Left kidney (tissue), 2 donors: ENCODE measurements around the gene SPTAN1. TPM values are rescaled to one million over a fixed set of nuclear protein-coding genes. Genes with fewer than 3 reads are reported as not detected.
A peak's percentile ranks its signal among the peaks of the same experiment; 100 is the strongest.
"Not testable (repeated sequence)": the region's sequence is repeated elsewhere in the genome, so short reads cannot be mapped to it uniquely, and the experiment has no call there.

Experiments
- DNase-seq: peaks from one replicate; pipeline ENCODE4 v3.0.0-alpha.2; 2013
- polyA plus RNA-seq: library from polyadenylated mRNA; unstranded; fragments of 120-200 nt; gene quantifications from one replicate; pipeline ENCODE4 v1.2.1, GENCODE V29; 2013; ENCODE audit not compliant: insufficient read length

The SPTAN1 gene
- polyA plus RNA-seq, 1 donor, result 407 TPM

DNA sequence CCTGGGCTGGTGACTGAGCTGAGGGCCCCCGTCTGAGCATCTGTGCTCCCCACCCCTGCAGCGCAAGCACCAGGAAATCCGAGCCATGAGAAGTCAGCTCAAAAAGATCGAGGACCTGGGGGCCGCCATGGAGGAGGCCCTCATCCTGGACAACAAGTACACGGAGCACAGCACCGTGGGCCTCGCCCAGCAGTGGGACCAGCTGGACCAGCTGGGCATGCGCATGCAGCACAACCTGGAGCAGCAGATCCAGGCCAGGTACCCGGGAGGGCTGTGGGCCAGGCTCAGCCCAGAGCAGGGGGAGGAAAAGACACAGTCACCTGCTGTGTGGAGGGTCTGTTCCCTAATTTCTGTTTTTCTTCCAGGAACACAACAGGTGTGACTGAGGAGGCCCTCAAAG is 79.7 kb downstream of the SPTAN1 start:
- DNase-seq, result no peak

DNA sequence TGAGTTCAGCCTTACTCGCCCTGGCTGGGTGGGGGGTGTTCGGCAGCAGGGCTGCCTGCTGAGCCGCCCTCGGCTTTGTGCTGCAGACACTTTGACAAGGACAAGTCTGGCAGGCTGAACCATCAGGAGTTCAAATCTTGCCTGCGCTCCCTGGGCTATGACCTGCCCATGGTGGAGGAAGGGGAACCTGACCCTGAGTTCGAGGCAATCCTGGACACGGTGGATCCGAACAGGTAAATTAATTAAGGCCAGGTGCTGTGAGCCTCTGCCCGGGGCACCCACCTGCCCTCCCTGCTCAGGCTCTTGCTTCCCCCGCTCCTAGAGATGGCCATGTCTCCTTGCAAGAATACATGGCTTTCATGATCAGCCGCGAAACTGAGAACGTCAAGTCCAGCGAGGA is 80.1 kb downstream of the SPTAN1 start:
- DNase-seq, result no peak

DNA sequence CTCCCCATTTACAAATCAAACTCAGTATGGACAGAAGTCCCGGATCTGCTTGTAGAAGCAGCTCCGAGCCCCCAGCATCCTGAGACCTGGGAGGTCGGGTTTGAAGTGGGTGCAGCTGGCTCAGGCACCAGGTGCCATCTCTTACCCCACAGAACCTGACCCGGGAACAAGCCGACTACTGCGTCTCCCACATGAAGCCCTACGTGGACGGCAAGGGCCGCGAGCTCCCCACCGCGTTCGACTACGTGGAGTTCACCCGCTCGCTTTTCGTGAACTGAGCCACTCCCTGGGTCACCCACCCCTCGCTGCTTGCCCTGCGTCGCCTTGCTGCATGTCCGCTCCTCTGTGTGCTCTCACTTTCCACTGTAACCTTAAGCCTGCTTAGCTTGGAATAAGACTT is 80.7 kb downstream of the SPTAN1 start:
- DNase-seq, result no peak

DNA sequence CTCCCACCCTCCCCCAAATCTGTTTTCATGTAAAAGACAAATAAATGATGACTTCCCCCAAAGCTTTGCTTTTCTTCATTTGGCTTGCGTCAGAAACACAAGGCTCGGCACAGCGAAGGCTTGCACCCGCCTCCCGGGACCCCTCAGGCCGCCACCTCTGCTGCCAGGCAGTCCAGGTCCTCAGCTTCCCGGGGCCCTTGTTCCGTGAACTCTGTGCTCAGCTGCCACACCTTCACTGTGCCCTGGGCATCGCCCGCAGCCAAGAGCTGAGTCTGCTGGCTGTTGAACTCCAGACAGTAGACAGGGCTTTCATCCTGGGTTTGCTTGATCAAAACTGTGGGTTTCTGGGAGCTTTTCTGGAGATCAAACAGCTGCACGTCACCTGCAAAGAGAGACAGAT is 81.2 kb downstream of the SPTAN1 start:
- no peak for DNase-seq

DNA sequence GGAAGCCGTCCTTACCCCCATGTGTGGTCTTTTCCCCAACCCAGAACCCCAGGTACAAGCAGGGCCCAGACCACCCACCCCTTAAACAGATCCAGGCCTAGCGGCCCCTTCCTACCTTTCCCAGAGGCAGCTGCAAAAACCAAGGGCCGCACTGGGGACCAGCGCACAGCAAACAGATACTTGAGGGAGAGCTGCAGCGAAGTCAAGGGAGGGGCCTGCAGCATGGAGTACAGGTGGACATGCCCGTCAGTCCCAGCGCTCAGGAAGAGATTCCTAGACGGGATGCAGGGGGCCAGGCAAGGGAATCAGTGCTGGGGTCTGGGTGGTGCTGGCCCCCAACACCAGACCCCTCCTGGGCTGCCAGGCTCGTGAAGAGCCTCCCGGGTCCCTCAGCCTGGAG is 81.7 kb downstream of the SPTAN1 start:
- DNase-seq, result no peak

DNA sequence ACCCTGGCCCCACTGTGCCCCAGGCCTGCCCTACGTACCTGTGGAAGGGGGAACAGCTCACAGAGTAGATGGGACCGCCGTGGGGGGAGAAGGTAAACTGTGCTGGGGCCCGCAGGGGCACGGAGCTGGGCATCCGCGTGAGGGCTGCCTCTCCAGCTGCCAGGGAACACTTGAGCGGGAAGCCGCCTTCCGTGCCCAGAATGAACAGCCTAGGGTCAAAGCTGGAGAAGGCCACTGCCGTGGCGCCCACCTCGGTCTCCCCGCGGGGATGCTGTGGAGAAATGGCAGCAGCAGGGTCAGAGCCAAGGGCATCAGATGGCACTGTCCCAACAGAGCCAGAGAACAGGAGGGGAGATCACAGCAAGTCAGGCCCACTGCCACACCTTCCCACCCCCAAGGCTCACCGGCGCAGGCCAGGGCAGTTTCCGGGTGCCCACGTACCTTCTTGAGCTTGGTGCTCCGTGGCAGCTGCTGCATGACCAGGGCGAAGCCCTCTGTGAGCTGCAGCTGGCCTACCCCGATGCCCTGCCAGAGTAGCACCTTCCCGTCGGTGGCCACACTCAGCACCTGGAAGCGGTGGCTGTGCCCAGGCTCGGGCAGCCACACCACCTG is 82.4 kb downstream of the SPTAN1 start:
- DNase-seq, result no peak

DNA sequence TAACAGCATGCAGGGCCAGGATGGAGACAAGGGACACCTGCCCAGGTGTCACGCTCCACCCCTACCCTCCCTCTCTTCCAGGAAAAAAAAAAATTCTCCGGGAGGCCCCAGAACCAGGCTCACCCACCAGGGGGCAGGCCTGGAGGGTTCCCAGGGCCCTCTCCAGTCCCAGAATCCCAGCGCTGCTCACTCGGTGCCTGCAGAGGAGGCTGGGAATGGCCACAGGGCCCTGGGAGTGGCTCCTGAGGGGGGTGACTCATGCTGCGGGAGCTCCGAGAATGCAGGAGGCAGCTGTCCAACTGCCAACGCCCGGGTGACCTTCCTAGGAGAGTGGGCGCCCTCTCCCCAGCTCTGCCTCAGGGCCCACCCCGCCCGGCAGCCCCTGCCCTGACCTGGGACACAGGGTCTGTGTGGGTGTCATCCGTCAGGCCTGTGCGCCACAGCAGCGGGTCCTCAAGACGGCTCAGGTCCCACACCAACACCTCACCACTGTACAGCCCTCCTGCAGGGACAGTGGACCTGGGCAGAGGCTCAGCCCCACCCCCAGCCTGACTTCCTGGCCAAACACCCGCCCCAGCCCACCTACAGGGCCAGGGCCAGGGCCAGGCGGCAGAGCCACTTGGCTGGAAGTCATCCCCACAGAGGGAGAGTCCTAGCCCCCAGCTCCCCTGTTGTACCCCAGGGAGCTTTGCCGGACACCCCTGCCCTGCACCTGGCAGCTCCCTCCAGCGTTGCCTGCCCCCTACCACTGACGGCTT is 83.1 kb downstream of the SPTAN1 start:
- peak; percentile 37 for DNase-seq

DNA sequence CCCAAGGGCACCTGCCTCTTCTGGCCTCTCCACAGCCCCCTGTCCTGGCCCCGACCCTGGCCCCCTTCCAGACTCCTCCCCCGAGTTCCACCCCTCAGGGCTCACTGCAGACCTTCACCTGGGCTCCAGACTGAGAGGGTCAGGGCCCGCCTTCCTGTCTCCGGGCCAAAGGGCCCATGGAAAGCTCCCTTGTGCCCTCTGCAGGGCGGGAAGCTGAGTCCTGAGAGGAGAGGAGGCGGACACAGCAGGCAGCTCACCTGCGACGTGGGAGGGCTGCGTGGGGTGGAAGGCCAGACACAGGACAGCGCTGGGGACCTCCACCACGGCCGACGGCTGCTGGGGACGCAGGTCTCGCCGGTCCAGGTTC is 83.6 kb downstream of the SPTAN1 start:
- DNase-seq, result no peak

DNA sequence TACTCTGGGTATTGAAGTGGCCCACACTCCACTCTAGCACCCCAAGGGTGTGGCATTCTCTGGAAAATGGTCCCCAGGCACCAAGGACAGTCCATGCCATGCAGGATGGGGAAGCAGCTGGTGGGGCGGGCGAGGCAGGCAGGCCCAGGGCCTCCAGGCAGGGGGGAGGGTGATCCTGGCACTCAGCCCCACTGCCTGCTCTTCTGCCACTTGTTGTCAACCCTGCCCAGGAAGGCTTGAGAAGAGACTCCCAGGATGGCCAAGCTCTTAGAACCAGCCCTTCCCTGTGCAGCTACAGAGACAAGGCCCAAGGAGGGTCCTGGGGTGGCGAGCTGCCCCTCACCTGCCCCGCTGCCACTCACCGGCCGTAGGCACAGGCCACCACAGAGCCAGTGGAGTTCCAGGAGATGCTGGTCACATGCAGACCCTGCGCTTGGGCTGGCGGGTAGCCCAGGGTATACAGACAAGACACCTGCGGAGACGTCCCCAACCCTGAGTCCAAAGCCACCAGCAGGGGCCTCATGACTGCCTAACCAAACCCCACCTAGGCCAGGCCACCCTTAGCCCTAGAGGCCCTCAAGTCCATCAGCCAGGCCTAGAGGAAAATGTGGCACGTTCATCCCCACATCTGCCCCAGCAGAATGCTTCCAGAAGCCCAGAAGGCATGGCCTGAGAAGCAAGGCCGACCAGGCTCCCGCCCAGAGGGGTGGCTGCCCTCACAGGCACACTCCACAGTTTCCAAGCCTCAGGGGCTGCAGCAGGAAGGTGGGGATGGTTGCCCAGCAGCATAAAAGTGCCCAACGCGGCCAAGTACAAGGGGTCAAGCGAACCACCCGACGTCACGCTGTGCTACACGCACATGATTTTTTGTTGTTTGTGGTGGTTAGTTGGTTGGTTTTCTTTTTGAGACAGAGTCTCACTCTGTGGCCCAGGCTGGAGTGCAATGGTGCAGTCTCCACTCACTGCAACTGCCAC is 84.5 kb downstream of the SPTAN1 start:
- no peak for DNase-seq

DNA sequence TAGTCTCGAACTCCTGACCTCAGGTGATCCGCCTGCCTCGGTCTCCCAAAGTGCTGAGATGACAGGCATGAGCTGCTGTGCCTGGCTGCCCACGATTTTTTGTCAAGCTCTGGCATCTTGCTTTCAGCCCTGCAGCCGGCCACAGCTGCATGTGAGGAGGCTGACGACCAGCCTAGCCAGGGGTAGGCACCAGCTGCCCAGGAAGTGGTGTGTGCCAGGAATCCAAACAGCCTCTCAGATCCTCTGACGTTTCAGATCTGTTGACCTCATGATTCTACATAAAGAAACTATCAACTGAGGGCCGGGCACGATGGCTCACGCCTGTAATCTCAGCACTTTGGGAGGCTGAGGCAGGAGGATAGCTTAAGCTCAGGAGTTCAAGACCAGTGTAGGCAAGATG is 85.3 kb downstream of the SPTAN1 start:
- no peak for DNase-seq

DNA sequence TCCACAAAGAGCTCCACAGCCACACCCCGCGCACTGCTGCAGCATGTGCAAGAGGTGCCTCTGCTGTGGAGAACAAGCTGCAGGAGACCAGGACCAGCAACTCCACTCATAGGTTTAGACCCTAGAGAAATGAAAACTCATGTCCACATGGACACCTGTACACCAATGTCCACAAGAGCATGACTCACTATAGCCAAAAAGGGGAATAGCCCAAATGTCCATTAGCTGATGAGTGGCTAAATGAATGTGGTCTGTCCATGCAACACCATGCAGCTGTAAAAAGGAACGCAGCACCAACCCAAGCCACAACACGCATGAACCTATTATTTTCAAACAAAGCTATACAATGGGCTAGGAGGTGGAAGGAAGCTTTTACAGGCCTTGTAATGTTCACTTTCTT is 86.2 kb downstream of the SPTAN1 start:
- no peak for DNase-seq

DNA sequence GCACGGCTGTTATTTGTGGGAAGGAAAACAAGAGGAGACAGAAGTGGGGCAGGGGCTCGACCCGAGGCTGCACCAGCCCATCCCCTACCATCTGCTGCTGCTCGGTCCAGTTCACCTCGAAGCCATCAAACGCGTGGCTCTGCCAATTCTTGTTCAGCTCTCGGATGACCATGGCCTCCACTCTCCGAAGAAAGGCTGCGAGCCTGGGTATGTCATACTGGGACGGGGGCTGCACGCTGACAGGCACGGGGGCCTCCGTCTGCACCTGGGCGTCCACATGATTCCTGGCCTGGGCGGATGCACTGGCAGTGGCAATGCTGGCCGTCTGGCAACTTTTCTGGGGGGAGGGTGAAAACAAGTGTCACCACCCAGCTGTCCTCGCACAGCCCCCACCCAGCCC is 88.2 kb downstream of the SPTAN1 start:
- no peak for DNase-seq

DNA sequence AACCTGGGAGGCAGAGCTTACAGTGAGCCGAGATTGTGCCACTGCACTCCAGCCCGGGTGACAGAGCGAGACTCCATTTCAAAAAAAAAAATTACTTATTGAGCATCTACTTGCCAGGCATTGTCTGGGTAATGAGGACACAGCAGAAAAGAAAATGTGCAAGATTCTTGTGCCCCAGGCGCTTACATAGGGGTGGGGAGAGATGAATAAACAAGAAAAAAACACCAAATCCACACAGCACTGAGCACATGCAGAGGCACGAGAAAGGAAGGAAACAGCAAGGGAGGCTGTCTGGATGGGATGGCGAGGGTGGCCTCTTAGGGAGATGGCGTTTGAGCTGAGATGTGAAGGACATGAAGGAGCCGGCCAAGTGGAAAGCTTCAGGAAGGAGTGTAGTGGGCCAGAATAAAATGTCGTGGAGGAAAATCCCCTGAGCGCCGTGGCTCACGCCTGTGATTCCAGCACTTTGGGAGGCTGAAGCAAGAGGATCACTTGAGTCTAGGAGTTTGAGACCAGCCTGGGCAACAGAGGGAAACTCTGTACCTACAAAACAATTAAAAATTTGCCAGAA is 90.4 kb downstream of the SPTAN1 start:
- no peak for DNase-seq

DNA sequence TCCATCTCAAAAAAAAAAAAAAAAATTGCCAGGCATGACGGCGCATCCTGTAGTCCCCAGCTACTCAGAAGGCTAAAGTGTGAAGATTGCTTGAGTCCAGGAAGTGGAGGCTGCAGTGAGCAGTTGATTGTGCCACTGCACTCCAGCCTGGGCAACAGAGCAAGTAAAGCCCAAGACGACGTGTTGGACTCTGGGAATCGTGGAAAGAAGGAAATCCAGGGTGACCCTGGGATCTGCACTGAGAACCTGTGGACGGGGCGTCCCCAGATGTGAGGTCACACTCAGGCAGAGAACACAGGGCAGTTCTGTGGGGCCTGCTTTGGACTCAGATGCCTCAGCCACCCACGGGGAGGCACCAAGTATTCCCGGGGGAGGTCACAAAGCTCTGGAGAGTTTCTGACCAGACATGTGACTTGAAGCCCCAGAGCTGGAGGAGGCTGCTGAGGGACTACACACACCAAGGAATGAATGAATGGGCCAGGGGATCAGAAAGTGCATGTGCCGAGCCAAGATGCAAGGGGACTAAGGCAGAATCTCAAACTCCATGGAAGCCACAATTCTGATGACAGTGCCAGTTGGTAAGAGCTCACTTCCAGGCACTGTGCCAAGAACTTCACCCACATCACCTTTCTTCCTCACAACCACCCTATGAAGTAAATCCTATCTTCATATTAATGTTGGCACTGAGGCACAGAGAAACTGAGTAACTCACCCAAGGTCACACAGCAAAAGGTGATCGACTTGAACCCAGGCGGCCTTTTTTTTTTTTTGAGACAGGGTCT is 91.3 kb downstream of the SPTAN1 start:
- no peak for DNase-seq

DNA sequence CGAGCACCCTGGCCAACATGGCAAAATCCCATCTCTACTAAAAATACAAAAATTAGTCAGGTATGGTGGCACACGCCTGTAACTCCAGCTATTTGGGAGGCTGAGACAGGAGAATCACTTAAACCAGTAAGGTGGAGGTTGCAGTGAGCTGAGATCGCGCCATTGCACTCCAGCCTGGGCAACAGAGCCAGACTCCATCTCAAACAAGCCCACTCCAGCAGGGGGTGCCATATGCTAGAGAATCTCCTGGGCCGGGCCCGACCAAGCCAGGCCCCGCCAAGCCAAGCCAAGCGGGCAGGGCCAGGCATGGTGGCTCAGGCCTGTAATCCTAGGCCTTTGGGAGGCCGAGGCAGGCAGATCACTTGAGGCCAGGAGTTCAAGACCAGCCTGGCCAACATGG is 95.8 kb downstream of the SPTAN1 start:
- not testable (repeated sequence) for DNase-seq

DNA sequence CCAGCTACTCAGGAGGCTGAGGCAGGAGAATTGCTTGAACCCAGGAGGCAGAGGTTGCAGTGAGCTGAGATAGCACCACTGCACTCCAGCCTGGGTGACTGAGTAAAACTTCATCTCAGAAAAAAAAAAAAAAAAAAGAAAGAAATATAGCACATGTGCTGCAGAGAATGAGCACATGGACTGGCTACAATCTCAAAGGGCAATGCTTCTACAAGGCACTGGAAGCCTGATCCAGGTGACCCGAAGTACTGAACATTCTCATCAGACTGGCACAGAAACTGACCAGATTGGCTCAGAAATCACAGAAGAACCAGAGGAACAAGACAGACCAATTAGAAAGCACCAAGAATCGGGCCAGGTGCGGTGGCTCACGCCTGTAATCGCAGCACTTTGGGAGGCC is 99.4 kb downstream of the SPTAN1 start:
- no peak for DNase-seq

DNA sequence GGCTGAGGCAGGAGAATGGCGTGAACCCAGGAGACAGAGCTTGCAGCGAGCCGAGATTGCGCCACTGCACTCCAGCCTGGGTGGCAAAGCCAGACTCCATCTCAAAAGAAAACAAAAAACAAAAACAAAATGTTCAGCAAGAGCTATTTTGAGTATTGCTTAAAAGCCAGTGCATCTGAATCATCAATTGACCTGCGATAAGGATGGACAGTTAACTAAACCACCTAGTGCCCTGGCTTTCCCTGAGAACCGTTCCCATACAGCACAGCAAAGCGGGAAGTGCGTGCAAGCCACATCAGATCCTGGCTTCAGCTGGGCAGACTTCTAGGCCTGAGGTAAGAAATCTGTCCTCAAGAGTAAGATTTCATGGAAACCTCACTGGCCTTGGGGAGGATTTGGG is 101.5 kb downstream of the SPTAN1 start:
- no peak for DNase-seq

DNA sequence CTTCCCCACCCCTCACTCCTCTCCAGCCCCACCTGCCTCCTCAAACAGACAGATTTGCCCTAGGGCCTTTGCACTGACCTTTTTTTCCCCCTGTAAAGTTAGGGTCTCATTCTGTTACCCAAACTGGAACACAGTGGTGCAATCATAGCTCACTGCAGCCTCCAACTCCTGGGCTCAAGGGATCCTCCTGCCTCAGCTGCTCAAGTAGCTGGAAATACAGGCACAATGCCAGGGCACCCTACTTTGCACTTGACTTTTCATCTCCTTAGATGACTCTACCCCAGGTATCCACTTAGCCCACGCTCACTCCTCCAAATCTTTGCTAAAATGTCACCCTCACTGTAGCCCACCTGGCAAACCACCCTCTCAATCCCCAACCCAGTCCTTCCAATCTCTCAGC is 102.1 kb downstream of the SPTAN1 start:
- no peak for DNase-seq

DNA sequence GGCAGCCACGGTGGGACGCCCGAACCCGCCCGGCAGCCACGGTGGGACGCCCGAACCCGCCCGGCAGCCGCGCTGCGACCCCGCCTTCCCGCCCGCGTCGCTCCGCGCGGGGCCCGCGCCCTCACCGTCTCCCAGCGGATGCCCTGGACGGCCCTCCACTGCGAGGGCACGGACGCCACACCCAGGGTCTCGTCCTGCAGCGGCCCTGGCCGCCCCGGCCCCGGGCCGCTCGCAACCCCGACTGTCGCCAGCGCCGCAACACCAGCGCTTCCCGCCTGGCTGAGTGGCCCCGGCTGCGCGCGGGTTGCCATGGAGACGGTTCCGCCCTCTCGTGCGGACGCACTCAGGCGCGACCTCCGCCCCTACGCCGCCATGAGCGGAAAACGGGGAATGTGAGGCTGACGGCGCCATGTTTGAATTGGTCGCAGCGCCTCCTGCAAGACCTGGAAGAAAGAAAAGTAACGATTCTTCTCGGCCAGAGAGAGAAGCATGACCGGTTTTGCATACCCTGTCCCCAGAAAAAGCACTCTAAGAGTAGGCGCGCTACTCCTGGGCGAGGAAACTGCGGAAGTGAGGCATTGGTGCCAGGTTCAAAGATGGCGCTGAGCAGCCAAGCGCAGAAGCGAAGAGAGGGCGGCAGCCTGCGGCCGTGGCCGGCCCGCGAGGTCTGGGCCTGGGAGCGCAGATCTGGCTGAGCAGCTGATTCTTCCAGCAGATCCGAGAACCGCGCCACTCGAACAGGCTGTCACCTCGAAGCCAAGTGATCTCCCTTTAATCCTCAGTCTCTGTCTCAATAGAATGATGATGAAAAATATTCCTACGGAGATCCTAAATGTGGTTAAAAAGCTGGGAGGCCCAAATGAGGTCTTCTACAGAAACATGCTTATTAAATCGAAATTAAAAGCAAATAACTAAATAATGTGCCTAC is 104.3 kb downstream of the SPTAN1 start, which contains the start of gene DYNC2I2:
Gene DYNC2I2 (minus strand): TSS at position 432 of the 928 bp plus-strand sequence. CDS start 121 bp downstream, at position 311.
- DNase-seq, result peak; percentile 91

DNA sequence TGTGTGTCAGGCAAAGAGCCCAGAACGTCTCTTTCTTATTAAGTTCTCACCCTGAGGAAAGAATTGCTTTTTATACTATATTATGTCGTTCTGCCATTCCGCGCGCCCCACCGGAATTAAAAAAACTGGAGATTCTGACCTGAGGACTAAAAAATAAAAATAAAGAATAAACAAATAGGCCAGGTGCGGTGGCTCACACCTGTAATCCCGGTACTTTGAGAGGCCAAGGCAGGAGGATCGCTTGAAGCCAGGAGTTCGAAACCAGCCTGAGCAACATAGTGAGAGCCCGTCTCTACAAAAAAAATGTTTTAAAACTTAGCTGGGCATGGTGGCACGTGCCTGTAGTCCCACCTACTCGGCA is 104.9 kb downstream of the SPTAN1 start:
- no peak for DNase-seq

DNA sequence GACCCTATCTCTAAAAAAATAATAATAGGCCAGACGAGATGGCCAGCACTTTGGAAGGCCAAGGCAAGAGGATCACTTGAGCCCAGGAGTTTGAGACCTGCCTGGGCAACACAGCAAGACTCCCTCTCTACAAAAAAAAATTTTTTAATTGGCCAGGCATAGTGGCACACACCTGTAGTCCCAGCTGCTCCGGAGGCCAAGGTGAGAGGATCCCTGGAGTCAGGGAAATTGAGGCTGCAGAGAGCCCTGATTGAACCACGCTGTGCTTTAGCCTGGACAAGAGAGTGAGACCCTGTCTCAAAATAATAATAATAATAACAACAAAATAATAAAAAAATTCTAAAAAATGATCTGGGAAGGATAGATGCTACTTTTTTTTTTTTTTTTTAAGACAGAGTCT is 105.4 kb downstream of the SPTAN1 start:
- no peak for DNase-seq
